H4 (cell line): ENCODE measurements around the gene BANP. TPM values are rescaled to one million over a fixed set of nuclear protein-coding genes. Genes with fewer than 3 reads are reported as not detected.
"Not testable (repeated sequence)": the region's sequence is repeated elsewhere in the genome, so short reads cannot be mapped to it uniquely, and the experiment has no call there.

Experiments used
- DNase-seq: peaks from one replicate; pipeline ENCODE4 v3.0.0-alpha.2; 2015; ENCODE audit warnings: low spot score
- total RNA-seq: library from RNA; depleted of rRNA; stranded (reverse); fragments of >200 nt; shearing (Covaris generic); gene quantifications from 2 replicates; pipeline ENCODE4 v1.2.3, GENCODE V29; 2014; rRNA removed

Gene BANP, protein sequence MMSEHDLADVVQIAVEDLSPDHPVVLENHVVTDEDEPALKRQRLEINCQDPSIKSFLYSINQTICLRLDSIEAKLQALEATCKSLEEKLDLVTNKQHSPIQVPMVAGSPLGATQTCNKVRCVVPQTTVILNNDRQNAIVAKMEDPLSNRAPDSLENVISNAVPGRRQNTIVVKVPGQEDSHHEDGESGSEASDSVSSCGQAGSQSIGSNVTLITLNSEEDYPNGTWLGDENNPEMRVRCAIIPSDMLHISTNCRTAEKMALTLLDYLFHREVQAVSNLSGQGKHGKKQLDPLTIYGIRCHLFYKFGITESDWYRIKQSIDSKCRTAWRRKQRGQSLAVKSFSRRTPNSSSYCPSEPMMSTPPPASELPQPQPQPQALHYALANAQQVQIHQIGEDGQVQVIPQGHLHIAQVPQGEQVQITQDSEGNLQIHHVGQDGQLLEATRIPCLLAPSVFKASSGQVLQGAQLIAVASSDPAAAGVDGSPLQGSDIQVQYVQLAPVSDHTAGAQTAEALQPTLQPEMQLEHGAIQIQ
- total RNA-seq, result 14.1 and 15.6 TPM in 2 replicates

DNA sequence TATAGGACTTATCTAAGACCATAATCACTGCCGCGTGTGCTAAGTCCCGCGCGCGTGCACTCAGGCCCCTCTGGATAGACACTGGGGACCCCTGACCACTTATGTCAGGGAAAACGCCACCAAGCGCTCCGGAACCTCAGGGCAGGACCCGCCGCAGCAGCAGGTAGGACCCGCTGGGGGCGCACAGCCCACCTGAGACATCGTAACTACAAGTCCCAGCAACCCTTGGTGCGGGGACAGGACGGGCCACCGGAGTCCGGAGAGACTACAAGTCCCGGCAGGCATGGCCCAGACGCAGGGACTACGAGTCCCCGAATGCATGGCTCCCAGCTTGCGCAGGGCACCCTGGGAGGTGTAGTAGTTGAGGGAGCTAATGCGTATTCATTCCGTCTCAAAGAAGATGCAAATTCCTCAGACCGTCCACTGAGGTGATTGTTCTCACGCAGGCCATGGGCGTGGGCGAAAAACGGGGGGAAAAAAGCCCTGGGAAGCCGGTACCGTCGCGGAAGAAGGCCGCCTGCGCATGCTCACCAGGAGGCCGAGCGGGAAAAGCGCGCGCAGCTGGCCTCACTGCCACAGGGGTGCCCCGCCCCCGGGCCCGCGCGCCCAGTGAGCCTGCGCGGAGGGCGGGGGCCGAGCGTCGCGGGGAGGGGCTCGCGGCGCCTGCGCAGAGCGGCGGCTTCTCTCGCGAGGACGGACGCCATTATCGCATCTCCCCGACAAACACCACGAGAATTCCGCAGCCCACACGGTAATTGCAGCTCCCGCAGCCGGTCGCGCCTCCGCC, at the start of gene BANP:
Gene BANP (plus strand): TSS at position 670 of the 787 bp plus-strand sequence. CDS start 23,682 bp downstream, outside the sequence.
- peak; percentile 99 for DNase-seq

DNA sequence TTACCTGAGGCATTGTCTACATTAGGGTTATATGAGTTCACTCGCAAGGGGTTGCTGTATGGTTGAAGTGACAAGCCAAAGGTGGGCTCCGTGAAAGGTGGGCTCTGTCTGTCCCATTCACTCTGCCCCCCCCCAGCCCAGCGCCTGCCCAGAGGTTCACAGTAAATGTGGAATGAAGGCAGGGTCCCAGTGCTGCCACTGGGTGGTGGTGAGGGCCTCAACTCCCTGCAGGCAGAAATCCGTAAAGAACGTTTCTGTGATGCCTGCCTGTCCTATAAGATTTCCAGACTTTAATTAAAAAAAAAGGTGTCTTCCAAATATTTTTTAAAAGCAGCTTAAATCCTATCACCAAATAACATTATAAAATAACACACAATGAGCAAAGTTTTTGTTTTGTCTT, 46.3 kb upstream of the BANP start:
- DNase-seq, result not testable (repeated sequence)

DNA sequence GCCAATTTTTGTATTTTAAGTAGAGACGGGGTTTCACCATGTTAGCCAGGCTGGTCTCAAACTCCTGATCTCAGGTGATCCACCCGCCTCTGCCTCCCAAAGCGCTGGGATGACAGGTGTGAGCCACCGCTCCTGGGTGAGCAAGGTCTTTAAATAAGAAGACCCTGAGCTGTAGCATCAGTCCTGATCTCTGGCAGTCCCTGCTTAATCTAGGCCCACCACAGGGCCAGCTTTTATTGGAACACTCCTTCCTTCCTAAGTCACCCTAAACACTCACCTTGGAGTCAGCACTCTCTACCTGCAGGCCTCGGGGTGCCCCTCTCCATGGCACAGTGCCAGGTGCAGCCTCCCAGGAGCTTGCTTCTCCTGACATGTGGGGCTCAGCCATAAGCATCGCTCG, 45.7 kb upstream of the BANP start:
- DNase-seq, result not testable (repeated sequence)

DNA sequence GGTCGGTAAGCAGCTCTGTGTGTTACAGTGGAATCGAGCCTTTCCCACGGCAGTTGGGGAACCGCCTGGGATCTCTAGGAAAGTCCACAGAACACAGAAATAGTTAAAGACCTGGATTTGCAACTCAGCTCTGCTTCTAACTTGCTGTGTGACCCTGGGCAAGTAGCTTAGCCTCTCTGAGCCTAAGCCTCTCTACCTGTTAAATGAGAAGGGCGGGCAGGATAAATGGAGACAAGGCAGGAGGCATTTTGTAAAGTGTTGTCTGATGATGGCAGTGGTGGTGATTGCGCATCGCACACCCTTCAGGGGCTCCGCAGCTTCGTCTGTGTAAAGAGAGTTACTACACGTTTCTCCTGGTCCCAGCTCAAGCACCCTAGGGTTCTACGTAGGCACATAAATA, 43.1 kb upstream of the BANP start:
- not testable (repeated sequence) for DNase-seq

DNA sequence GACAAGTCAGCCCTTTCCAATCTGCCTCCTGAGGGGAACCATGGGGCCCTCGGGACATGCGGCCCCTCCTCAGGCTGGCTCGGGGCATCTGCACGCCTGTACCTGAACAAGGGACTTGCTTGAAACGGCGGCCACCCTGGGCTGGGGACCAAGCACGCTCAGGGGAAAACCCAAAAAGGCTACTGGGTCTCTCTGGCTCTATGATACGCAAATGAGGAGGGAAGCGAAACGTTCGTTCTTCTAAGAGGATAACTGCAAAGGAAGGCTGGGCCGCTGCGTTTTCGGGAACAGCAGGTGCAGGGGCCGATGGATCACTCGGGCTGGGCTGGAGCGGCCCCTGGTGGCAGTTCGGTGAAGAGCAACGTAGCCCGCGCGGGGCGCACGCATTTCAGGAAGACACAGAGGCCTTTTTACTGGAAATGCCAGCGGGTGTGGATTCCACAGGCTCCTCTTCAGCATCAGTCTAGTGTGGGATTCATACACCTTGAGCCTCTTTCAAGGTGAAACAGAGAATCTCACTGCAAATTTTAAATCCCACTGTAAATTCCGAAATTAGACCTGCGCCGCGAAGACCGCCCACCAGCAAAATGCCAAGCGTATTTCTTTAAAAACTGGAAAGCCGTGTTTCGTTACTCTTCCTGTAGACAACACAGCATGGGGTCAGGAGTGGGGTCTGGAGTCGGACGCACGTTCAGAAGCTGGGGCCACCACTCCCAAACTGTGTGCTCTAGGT, 41.9 kb upstream of the BANP start:
- peak; percentile 54 for DNase-seq

DNA sequence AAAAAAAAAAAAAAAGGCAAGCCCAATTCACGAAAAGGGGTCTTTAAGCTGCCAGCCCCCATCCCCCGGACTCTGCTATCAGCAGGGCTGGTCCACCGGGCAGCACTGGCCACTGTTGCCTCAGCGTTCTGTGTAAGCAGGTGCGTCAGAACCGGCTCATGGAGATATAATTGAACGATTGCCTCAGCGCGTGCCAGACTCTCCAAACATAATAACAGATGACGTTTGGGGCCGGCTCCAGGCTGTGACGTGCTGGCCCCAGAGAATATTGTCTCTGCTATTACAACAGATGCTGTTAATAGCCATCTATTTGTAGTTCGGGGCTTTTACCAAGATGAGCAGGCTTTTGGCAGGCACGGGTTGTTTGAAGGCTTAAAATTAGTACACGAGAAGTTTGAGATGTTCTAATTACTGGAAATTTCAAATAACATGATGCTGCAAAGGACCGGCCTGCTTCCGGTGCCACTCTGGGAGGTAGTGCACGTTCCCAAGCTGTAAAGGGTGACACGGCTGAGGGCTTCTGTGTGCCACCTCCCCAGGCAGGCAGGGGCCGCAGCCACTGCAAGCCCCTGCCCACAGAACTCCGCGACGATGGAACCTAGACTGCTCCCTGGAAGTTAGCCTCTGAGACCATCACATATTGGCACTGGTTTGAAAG, 40.0 kb upstream of the BANP start:
- DNase-seq, result not testable (repeated sequence)

DNA sequence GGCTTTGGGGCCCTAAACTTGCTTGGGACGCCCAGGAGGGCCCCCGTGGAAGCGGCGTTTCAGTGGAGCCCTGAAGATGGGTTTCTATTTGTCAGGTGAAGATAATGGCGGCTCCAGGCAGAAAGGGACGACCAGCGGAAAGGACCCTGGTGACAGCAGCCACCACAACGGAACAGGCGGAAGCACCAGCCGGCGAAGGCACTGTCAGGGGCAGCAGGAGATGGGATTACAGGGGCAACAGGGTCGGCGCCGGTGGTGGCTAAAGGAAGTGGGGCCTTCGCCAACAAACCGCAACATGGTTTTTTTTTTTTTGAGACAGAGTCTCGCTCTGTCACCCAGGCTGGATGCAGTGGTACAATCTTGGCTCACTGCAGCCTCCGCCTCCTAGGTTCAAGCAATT, 38.5 kb upstream of the BANP start:
- DNase-seq, result not testable (repeated sequence)

DNA sequence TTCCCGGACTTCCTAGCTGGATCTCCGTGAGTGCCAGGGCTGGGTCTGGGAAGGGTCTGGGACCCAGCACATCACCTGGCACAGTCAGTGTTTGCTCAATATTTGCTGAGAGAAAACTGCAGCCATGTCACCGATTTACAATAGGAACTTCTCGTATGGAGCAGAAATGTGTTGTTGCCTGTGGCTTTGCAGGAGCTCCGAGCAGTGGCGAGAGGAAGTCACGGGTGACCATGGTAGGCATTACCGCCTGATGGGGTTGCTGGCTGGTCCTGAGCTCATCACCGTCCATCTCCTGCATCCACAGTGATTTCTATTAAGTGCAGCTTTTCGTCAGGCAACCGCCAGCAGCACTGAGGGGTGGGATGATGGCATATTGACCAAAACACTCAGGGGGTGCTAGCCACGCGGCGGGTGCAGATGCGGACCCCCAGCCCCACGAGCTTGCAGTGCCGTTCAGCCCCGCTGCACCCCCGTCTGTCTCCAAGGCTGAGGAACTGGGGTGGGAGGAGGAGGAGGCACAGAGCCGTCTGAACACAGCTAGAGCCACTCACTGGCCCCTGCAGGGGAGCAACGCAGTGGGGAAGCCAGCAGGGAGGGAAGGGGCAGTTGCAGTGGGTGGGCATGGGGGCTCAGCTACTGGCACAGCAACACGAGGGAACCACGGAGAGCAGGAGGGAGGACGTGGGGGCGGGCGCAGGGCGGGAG, 37.1 kb upstream of the BANP start:
- DNase-seq, result not testable (repeated sequence)

DNA sequence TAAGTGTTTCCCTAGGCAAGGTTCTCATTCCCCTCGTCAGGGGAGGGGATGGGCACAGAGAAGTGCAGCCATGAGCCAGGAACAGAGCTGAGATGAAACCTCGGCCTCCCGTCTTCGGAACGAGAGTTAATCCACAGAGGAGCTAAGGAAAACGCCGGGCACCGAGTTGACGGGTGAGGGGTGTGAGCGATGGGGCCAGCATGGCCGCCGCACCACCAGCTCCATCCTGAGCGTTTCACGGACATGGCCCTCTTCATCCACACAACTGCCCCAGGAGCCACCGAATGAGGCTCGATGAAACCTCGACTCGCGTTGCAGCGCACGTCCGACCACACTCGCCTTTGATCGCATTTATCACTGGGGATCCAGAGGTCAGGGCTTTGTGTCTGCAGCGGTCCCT, 36.4 kb upstream of the BANP start:
- no peak for DNase-seq

DNA sequence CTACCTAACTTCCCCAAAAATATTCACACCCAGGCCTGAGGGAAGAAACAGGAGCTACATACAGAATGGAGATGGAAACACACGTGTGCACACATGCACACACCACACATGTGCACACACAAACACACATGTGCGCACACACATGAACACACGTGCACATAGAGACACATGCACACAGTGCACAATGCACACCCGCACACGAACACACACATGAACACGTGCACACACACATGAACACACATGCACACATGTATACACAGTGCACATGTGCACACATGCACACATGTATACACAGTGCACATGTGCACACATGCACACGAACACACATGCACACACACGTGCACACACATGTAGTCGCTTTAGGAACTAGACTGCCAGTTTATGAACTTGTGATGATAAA, 33.7 kb upstream of the BANP start:
- DNase-seq, result no peak

DNA sequence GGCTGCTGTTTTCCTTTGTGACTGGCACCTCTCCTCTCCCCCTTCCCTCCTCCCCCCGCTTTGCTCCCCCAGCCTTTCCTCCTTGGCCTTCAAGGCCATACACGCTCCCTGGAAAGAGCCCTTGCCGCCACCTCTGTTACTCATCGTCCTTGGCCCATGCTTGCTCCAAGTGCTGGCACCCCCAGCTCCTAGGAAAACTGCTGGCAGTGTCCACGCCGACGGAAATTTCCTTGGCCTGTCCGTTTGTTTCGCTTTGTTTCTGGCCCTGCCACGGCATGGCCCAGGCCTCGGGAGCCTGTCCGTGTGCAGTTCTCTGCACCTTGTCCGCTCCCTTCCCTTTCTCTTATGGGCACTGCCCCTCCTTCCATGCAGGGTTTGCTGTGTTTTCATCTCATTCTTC, 32.9 kb upstream of the BANP start:
- no peak for DNase-seq

DNA sequence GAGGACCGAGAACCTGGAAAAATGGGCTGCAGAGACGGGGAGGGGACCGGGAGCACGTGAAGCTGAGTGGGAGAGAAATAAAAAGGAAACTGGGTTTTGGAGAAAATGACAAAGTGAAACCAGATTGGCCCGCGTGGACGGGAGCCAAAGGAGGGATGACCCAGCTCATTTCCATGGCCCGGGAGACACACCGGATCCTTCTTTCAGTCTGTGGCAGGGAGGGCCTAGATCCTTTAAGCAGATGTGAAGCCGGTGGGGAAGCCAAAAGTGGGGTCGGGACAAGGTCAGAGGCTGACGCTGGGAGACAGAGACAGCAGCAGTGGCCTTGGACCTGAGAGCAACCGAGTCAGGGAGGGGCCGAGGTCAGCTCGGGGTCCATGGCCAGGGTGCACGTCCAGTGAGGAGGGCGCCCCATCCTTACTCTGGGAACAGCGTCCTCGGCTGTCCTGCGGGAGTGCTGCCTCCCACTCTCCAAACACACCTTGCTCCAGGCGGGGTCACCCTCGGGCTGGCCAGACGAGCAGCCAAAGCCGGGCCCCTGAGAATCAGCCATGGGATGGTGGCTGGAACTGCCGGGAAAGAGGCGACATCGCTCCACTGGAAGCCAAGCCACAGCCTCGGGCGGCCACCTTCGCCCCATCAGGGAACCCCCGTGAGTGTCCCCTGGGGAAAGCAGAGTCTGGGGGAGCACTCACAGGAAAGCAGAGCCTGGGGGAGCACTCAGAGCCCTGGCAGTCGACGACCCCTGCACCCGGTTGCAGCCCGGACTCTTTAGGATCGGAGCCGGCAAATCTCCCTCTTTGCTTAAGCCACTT, 32.2 kb upstream of the BANP start:
- no peak for DNase-seq

DNA sequence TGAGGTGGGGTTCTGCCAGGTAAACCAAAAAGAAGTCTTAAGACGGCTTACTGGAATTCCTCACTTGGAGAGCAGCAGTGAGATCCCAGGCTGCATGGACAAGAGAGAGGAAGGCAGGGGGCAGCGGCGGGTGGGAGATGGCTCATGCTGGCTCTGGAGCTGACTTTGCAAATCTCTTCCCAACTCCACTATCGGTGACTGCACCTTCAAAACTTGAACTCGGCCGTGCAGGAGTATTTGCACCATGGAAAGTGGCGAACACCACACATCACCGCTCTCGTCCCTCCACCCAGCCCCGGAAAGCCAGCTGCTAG, 31.6 kb upstream of the BANP start:
- DNase-seq, result no peak

DNA sequence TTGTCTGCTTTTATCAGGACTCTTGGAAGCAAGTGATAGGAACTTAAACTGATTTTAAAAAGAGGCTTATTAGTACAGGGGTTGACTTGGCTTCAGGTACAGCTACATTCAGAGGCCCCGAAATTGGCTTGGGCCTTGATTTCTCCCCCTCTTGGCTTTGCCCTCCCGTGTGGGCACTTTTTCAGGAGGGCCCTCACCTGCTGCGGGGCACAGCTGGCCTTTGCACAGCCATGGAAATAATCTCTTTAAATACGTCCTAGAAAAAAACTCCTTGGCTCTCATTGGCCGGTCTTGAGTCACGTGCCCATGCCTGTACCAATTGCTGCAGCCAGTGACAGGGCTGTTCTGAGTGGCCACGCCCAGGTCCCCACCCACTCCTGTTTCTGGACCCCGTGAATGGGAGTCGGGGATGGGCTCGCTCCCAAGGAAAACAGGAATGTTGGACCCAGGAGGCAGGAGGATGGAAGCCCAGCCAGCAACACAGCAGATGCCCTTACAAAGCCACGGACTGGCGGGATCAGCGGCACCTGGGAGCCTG, 29.9 kb upstream of the BANP start:
- no peak for DNase-seq

DNA sequence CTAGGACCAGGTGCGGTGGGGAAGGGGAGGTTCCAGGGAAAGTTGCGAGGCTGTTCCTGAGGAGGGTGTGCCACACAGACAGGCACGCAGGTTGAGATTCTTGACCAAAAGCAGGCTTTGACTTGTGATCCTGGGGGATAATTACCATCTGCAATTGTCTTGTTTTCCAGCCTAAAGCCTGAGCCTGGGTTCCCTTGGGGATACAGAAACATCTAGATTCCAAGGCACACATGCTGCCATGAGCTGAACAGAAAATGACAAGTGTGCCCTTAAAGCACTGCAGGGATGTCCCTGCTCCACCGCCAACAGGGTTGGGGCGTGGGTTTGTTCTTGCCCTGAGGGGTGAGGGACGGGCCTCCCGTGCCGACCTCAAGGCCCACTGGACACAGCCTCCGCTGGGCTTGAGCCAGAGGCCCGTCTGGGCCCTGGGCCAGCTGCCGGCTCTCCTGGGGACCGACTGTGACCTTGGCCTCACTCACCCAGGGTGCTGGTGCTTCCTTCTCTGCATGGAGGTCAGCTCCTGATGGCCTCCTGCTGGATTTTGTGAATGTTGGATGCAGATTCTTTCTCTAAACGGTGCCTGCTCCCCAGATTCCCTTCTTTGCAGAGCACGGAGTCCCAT, 28.9 kb upstream of the BANP start:
- no peak for DNase-seq

DNA sequence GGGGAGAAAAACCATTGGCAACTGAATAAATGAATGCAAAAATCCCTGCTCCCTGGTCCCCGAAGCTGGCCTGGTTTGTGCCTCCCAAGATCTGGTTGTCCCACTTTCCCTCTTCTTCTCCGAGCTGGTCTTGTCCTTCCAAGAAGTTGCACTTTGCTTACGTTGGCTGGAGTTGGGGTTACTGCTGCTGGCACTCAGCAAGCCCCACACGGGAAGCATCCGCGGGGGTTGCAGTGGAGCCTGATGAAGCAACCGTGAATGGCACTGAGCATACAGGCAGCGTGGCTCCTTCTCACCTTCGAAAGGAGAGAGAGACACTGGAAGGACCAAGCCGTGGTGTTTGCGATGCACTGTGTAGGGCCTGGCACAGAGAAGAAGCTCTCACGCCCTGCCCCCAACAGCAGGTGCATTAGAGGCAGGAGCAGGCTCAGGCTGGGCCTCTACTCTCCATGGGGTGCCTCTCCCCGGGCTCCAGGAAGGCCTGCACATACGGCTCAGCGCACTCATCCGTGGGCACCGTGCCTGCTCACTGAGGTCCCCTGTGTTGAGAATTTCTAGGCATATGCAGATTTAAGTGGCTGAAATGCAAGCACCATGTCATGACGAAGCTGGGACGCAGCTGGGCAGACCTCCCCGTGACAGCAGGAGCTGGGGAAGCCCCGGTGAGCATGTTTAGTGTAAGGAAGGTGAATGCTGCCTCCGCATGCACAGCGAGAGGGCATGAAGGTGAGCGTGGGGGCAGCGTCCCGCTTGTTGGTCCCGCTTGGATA, 27.0 kb upstream of the BANP start:
- no peak for DNase-seq

DNA sequence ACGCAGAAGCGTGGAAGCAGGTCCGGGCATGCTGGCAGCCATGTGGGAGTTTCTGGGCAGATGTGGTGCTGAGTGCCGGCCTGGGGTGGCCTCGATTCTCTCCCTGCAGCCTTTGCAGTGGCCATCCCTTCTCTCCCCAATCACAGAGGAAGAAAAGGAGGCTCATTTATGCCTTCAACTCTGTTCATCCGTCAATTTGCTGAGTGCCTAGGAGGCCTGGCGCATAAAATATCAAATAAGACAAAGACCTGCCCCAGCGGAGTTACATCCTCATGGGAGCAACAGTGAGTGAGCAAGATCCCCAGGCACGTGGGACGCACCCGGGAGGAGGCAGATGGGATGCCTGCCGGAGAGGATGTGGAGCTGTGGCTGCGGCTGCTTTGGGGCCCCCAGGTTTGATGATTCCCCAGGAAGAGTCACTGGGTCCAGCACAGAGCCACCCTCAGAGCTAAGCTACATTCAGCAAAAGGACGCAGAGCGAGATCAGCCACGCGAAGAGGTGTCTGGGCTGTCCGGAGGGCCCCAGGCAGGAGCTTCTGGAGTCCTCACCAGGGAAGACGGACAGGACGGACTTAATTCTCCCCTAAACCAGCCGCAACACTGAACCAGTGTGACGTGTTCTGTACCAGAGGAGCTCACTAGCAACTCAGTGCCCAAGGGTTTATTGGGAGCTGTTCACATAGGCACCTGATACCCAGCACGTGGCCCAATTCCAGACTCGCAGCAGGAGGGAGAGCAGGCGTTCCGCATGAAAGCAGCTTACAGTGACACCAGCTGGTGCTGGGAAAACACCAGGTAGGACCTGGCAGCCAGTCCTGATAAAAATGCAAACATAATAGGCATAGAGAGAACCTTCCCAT, 26.2 kb upstream of the BANP start:
- no peak for DNase-seq
